Measurements from ENCODE around the gene LHX1.

LHX1 gene

GRCh38 chr17:36951084-36951789 lies 14.0 kb downstream of the LHX1 start:
- no peak for DNase-seq (ENCODE audit: low read depth in 2 of 3, low spot score in 1 of 3)

GRCh38 chr17:36971508-36971907 lies 34.2 kb downstream of the LHX1 start:
- no peak for DNase-seq (ENCODE audit: low read depth in 2 of 3, low spot score in 1 of 3)

GRCh38 chr17:36972186-36972700 lies 35.0 kb downstream of the LHX1 start:
- no peak for DNase-seq (ENCODE audit: low read depth in 2 of 3, low spot score in 1 of 3)

- DNase-seq (ENCODE audit: low read depth in 2 of 3, low spot score in 1 of 3) = no peak
Measured at GRCh38 chr17:36972905-36973304, 35.6 kb downstream of the LHX1 start.

GRCh38 chr17:36975922-36976515 lies 38.7 kb downstream of the LHX1 start:
- no peak for DNase-seq (ENCODE audit: low read depth in 2 of 3, low spot score in 1 of 3)

- no peak for DNase-seq (ENCODE audit: low read depth in 2 of 3, low spot score in 1 of 3)
Measured at GRCh38 chr17:36977066-36977465, 39.8 kb downstream of the LHX1 start.

- DNase-seq (ENCODE audit: low read depth in 2 of 3, low spot score in 1 of 3) = no peak
Measured at GRCh38 chr17:36977568-36977967, 40.3 kb downstream of the LHX1 start.

GRCh38 chr17:36978810-36979564 lies 41.7 kb downstream of the LHX1 start:
- DNase-seq (ENCODE audit: low read depth in 2 of 3, low spot score in 1 of 3) = no peak

- DNase-seq (ENCODE audit: low read depth in 2 of 3, low spot score in 1 of 3) = no peak
Measured at GRCh38 chr17:36979565-36979941, 42.3 kb downstream of the LHX1 start.

- no peak for DNase-seq (ENCODE audit: low read depth in 2 of 3, low spot score in 1 of 3)
Measured at GRCh38 chr17:36980280-36980761, 43.0 kb downstream of the LHX1 start.

GRCh38 chr17:36983618-36984017 lies 46.3 kb downstream of the LHX1 start:
- no peak for DNase-seq (ENCODE audit: low read depth in 2 of 3, low spot score in 1 of 3)

GRCh38 chr17:36989173-36989572 lies 51.9 kb downstream of the LHX1 start:
- DNase-seq (ENCODE audit: low read depth in 2 of 3, low spot score in 1 of 3) = no peak

GRCh38 chr17:36992701-36993100 lies 55.4 kb downstream of the LHX1 start:
- DNase-seq (ENCODE audit: low read depth in 2 of 3, low spot score in 1 of 3) = no peak

GRCh38 chr17:36993227-36993626 lies 56.0 kb downstream of the LHX1 start:
- no peak for DNase-seq (ENCODE audit: low read depth in 2 of 3, low spot score in 1 of 3)
